HG02763 (cell line): ENCODE data around the gene AZI2.

Experiments used
- ATAC-seq: cut with Tn5 transposase; IDR thresholded peaks from one replicate; pipeline ENCODE4 v1.9.1; 2021; ENCODE audit warnings: mild to moderate bottlenecking, moderate library complexity; ENCODE audit not compliant: unreplicated experiment

The AZI2 gene

DNA sequence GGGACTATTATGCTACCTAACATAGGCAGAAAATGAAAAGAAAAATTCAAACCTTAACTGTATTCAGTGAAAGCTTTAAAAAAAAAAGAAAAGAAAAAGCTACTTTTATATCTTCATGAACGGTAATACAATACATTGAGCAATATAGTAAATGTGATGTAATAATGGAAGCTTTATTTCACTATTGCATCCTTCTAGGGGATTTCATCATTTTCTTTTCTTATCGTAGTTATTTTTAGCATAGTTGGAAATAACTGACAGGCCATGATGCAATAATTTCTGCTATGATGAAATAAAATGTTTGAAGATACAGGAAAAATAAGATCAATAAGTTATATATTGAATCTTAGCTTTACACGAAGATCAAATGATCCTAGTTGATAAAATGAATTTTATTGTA, 40.4 kb downstream of the AZI2 start:
- no peak for ATAC-seq

DNA sequence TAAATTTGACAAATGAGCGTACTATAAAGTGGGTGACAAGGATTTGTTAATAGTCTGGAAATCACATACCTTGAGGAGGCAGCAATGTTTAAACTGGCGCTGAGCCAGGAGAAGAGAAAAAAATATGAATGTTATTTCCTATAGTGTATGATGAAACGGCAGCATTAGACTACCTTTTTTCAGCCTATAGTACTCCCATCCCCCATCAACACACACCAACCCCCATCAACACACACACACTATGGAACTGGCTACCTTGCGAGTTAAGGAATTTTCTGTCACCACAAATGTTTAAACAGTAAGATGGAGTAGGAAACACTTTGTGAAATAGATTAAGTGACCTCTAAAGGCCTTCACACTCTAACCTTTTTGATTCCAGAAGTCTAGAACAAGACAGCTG, 46.9 kb downstream of the AZI2 start:
- ATAC-seq, result no peak

DNA sequence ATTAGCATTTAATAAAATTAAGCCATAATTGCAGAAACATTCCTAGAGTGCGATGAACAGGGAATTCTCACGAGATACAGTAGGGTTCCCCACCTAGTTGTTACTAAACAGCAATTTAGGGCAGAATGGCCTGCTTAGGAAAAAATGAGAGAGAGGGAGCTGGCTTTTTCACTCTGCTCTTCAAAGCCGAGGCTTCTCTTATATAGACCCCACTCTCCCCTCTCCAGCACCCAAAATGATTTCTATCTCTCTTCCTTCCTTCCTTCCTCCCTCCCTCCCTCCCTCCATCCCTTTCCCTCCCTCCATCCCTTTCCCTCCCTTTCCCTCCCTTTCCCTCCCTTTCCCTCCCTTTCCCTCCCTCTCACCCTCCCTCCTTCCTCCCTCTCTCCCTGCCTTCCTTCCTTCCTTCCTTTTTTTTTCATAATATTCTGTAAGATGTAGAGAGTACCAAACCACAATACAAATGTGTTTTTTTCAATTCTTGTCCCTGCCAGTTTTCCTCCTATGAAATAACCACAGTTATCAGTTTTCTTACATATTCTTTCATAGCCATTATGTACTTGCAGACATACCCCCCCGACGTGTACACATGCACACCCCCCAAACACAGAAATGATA, 48.2 kb downstream of the AZI2 start:
- ATAC-seq, result no peak

GRCh38 chr3:28299705-28300104, 48.9 kb downstream of the AZI2 start:
- no peak for ATAC-seq

DNA sequence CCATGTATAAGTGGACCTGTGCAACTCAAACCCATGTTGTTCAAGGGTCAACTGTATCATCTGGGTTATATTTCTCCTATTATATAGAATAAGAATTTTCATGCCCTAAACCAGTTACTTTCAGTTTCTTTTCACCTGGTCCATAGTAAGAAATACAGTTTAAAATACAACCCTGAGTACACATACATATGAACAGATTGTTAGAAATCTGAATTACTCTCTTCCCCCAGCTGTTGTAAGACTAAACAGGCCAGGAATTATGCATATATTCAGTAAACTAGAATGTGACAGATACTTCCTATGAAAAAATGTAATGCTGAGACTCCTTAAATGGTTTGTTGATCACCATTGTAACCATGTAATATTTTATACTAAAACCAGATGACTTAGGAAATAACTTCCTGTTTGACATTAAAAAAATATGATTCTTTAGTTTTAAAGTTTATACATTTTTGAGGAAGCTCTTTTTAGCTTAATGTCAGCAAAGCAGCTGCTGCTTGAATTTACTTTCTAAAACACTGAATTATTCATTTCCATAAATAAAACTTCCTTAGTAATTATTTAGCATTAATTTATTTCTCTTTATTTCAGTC, 52.6 kb downstream of the AZI2 start:
- ATAC-seq, result no peak

GRCh38 chr3:28294667-28295413, 53.8 kb downstream of the AZI2 start:
- no peak for ATAC-seq

- ATAC-seq, result no peak
These were observed 56.0 kb downstream of the AZI2 start for GRCh38 chr3:28292622-28293021.

GRCh38 chr3:28291577-28291976, 57.0 kb downstream of the AZI2 start:
- ATAC-seq, result no peak

DNA sequence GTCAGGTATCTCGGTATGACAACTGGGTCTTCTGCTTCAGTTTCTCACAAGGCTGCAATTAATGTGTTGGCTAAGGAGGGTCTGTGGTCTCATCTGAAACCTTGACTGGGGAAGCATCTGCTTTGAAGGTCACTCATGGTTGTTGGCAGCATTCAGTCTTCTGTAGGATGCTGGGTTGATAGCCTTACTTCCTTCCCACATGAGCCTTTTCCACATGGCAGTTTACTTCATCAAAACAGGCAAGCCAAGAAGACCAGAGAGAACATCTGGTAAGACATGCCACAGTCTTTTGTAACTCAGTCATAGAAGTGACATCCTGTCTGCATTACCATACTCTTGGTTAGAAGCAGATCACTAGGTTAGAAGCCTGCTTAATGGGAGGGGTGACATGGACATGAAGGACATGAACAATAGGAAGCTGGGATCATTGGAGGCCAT, 57.7 kb downstream of the AZI2 start:
- no peak for ATAC-seq

DNA sequence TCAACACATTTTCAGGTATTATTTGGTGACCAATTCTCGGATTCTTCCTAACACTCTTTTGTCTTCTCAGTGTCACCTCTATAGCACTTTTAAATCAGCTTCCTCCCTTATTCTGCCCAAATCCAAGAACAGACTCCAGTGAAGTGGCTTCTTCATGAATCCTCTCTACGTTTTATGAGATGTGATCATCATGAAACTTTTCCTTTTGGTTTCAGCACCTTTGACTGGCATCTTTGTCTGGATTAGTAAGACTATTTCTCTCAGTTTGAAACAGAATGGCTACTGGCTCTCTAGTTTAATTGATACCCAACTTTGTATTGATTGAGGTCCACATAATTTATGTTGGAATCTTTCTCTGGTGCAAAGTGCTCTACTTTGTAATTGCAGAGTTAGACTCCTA, 61.6 kb downstream of the AZI2 start:
- no peak for ATAC-seq

DNA sequence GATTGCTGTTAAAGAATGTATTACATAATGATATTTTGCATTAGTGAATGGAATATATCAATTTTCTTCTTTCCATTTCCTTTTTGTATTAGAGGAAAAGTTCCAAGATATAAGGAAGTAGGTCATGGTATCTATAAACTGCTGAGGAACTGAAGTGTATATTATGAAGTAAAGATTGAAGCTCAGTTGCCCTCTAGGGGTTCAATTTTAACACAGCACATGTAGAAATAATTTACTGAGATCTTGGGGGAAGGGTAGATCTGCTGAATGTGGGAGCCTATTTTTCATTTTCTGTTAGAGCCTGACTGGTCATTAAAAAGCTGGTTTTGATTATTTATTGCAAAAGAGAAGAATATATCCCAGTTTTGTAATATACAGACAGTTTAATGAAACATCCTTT, 62.0 kb downstream of the AZI2 start:
- ATAC-seq, result peak; percentile 83

GRCh38 chr3:28280781-28281180, 67.8 kb downstream of the AZI2 start:
- ATAC-seq, result no peak

DNA sequence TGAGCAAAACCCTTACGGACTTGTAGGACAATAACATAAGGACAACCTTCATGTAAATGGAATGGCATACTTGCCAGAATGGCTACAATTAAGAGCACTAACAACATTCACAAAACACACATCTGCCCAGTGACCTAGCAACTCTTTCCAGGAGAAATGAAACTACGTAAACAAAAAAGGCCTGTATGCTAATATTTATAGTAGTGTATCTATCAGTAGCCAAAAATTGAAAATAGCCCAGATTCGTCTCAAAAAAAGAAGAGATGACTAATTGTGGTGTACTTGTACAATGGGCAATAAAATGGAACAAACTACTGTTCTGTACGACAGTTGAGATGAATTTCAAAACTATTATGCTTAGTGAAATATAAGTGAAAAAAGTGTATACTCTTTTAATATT, 68.9 kb downstream of the AZI2 start:
- ATAC-seq, result no peak

GRCh38 chr3:28278918-28279317, 69.7 kb downstream of the AZI2 start:
- no peak for ATAC-seq

GRCh38 chr3:28273837-28274236, 74.8 kb downstream of the AZI2 start:
- no peak for ATAC-seq
